ENCODE results near the gene DYRK1A.

Gene DYRK1A

GRCh38 chr21:37568916-37569315, 202.3 kb downstream of the DYRK1A start:
- no peak for DNase-seq

GRCh38 chr21:37571442-37571841, 204.9 kb downstream of the DYRK1A start:
- DNase-seq, result no peak

GRCh38 chr21:37574316-37574715, 207.7 kb downstream of the DYRK1A start:
- DNase-seq, result no peak

GRCh38 chr21:37574751-37575150, 208.2 kb downstream of the DYRK1A start:
- no peak for DNase-seq

- DNase-seq, result no peak
These were observed 209.0 kb downstream of the DYRK1A start for GRCh38 chr21:37575580-37575979.

Data from NCI-H446 (cell line).